K562 treated with DMSO at 1 percent for 24 hours (cell line): ENCODE results near the gene TMEM140. TPM values are rescaled to one million over a fixed set of nuclear protein-coding genes. Genes with fewer than 3 reads are reported as not detected.

Source experiments
- total RNA-seq: library from RNA; unstranded; fragments of 300-600 nt; gene quantifications from 2 replicates; pipeline ENCODE4 v1.2.3, GENCODE V29; 2022; ENCODE audit warnings: low read depth; ENCODE audit not compliant: insufficient read depth

TMEM140 gene
- 28.8 and 29.0 TPM in 2 replicates for total RNA-seq

GRCh38 chr7:135147899-135148721 lies at the start of gene TMEM140:
TSS of gene TMEM140 (plus strand) at chr7:135148072. CDS start at chr7:135164442, 16,370 bp downstream.

DNA sequence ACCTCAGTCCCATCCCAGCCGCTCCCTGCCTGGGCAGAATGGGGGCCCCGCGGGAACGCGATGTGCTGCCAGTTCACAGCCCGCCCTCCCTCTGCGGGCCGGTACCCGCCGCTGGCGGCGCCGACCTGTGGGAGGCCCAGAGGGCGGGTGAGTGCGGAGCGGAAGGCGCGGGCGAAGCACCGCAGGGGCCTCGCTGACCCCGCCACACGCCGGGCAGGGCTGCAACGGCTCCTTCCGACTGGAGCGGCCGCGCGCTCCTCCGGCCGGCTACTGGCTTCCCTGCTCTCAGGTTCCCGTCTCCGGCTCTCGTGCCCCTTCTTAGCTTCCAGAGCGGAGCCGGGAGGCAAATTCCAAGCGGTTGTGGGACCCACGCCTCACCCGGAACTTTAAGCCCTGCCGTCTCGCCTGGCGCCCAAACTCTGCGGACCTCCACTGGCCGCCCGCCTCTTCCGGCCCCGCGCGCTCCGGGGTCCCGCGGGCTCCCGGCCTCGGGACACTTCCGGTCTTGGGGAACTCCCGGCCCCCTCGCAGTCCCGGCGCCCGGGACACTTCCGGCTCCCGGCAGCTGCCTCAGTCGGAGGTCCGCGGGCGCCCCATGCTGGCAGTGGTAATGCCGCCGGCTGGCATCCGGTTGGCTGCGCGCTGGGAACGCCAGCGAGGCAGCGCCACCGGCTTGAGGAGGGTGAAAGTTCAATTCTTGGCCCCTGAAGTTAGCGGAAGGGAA lies 22.6 kb downstream of the TMEM140 start, which contains the start of gene CYREN:
TSS of gene CYREN (minus strand) at position 434 of the 724 bp plus-strand sequence. CDS start 1,785 bp downstream, outside the sequence.

DNA sequence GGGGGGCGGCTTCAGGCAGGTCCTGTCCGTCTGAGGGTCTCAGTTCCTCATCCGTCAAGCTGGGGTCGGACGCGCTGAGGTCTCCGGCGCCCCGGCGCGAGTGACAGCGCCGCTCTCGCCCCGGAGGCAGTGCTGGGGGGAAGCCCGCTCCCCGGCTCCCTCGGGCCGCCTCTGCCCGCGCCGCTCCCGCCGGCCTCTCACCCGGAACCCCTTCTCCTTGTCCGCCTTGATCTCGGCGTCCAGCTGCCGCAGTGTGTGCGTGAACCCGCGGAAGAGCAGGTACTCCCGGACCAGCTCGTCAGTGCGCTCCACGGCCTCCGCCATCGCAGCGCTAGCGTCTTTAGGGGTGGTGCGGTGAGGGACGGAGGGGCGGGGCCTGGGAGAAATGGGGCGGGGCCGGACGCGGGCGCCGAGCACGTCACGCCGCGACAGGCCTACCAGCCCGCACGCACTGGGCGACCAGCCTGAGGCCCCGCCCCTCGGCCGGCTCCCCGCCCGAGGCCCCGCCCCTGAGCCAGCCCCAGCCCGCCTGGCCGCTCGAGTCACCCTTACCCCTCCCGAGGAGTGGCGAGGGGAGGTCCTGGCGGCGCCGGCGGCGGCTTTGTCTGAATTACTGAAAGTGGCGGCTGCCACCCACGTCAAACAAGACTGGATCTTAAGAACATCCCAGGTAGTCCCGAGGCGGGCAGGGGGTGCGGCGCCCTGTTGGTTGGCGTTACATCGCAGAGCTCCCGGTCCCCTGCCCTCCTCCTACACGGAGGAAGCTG lies 63.5 kb downstream of the TMEM140 start, which contains the start of gene WDR91:
TSS of gene WDR91 (minus strand) at position 348 of the 767 bp plus-strand sequence. CDS start at position 324, 24 bp downstream.

Other genes with a start within 250 kb of the TMEM140 start
- 1.00 and 1.3 TPM in 2 replicates for gene AGBL3, start 161.6 kb upstream of the TMEM140 start, total RNA-seq
- gene CYREN, start 22.6 kb downstream of the TMEM140 start, total RNA-seq, result 99.4 and 102 TPM in 2 replicates
- 16.8 and 17.2 TPM in 2 replicates for gene WDR91, start 63.5 kb downstream of the TMEM140 start, total RNA-seq
- not detected in 2 replicates for gene STRA8, start 85.8 kb downstream of the TMEM140 start, total RNA-seq